H9 (cell line): ENCODE measurements around the gene RAB40C. TPM values are rescaled to one million over a fixed set of nuclear protein-coding genes. Genes with fewer than 3 reads are reported as not detected.

Source experiments
- DNase-seq: peaks from one replicate; pipeline ENCODE4 v3.0.0-alpha.2; 2017
- H2AFZ ChIP-seq: one replicate; pipeline ENCODE4 v1.6.1; 2013; ENCODE audit warnings: mild to moderate bottlenecking, low read length, control low read depth, moderate library complexity
- H2AK5ac ChIP-seq: 2 replicates; pipeline ENCODE4 v1.6.1; 2013; ENCODE audit warnings: low read length, control low read depth, mixed read lengths; ENCODE audit not compliant: insufficient read length
- H2BK120ac ChIP-seq: one replicate; pipeline ENCODE4 v1.6.1; 2013; ENCODE audit warnings: low read depth, mild to moderate bottlenecking, low read length, control low read depth, inconsistent platforms; ENCODE audit not compliant: poor library complexity, severe bottlenecking
- H2BK12ac ChIP-seq: 2 replicates; pipeline ENCODE4 v1.6.1; 2013; ENCODE audit warnings: low read length, control low read depth, mixed read lengths, low read depth; ENCODE audit not compliant: insufficient read length
- H2BK15ac ChIP-seq: 2 replicates; pipeline ENCODE4 v1.6.1; 2013; ENCODE audit warnings: low read depth, low read length, control low read depth
- H2BK20ac ChIP-seq: one replicate; pipeline ENCODE4 v1.6.1; 2013; ENCODE audit warnings: low read depth, mild to moderate bottlenecking, low read length, control low read depth, inconsistent platforms; ENCODE audit not compliant: poor library complexity, severe bottlenecking
- H2BK5ac ChIP-seq: 2 replicates; pipeline ENCODE4 v1.6.1; 2013; ENCODE audit warnings: low read length, control low read depth, mixed read lengths; ENCODE audit not compliant: insufficient read length
- H3K14ac ChIP-seq: 2 replicates; pipeline ENCODE4 v1.6.1; 2013; ENCODE audit warnings: low read length, control low read depth; ENCODE audit not compliant: insufficient read depth
- H3K18ac ChIP-seq: 2 replicates; pipeline ENCODE4 v1.6.1; 2013; ENCODE audit warnings: low read depth, mild to moderate bottlenecking, mixed read lengths, low read length, control low read depth; ENCODE audit not compliant: insufficient read length
- H3K23ac ChIP-seq: 2 replicates; pipeline ENCODE4 v1.6.1; 2013; ENCODE audit warnings: low read length, control low read depth, mixed read lengths, low read depth; ENCODE audit not compliant: insufficient read length
- H3K23me2 ChIP-seq: 2 replicates; pipeline ENCODE4 v1.6.1; 2013; ENCODE audit warnings: low read depth, mild to moderate bottlenecking, mixed read lengths, low read length, control low read depth; ENCODE audit not compliant: insufficient read length, poor library complexity, severe bottlenecking
- H3K27ac ChIP-seq: 2 replicates; pipeline ENCODE4 v1.5.1; 2013; ENCODE audit warnings: low read length, control low read depth, mixed read lengths, low read depth; ENCODE audit not compliant: insufficient read length
- H3K27me3 ChIP-seq: 2 replicates; pipeline ENCODE4 v1.6.1; 2013; ENCODE audit warnings: low read length, control low read depth, inconsistent platforms; ENCODE audit not compliant: insufficient read depth
- H3K4ac ChIP-seq: 2 replicates; pipeline ENCODE4 v1.6.1; 2013; ENCODE audit warnings: low read depth, mild to moderate bottlenecking, control low read depth, inconsistent platforms, low read length, moderate library complexity
- H3K4me1 ChIP-seq: 2 replicates; pipeline ENCODE4 v1.6.1; 2013; ENCODE audit warnings: low read length, control low read depth, inconsistent platforms; ENCODE audit not compliant: insufficient read depth
- H3K4me2 ChIP-seq: 2 replicates; pipeline ENCODE4 v1.6.1; 2013; ENCODE audit warnings: low read length, control low read depth, mixed read lengths; ENCODE audit not compliant: insufficient read length, insufficient read depth
- H3K56ac ChIP-seq: 2 replicates; pipeline ENCODE4 v1.6.1; 2013; ENCODE audit warnings: low read depth, mild to moderate bottlenecking, mixed read lengths, low read length, control low read depth; ENCODE audit not compliant: insufficient read length
- H3K79me1 ChIP-seq: 2 replicates; pipeline ENCODE4 v1.6.1; 2013; ENCODE audit warnings: low read depth, mild to moderate bottlenecking, moderate library complexity, low read length, control low read depth, inconsistent platforms; ENCODE audit not compliant: insufficient read depth, poor library complexity, severe bottlenecking
- H3K79me2 ChIP-seq: 2 replicates; pipeline ENCODE4 v1.6.1; 2013; ENCODE audit warnings: low read length, control low read depth, inconsistent platforms; ENCODE audit not compliant: insufficient read depth
- H3K9ac ChIP-seq: 2 replicates; pipeline ENCODE4 v1.6.1; 2013; ENCODE audit warnings: low read length, control low read depth, mixed read lengths; ENCODE audit not compliant: insufficient read length; ENCODE audit errors: extremely low read depth
- H3K9me3 ChIP-seq: one replicate; pipeline ENCODE4 v1.6.1; 2013; ENCODE audit warnings: low read depth, low read length, inconsistent platforms; ENCODE audit not compliant: control insufficient read depth
- H3T11ph ChIP-seq: one replicate; pipeline ENCODE4 v1.6.1; 2013; ENCODE audit warnings: mild to moderate bottlenecking, low read length, control low read depth, inconsistent platforms
- H4K20me1 ChIP-seq: one replicate; pipeline ENCODE4 v1.6.1; 2013; ENCODE audit not compliant: control insufficient read depth, insufficient read length, insufficient read depth
- H4K5ac ChIP-seq: 2 replicates; pipeline ENCODE4 v1.6.1; 2013; ENCODE audit warnings: low read depth, mild to moderate bottlenecking, mixed read lengths, low read length, control low read depth; ENCODE audit not compliant: insufficient read length
- H4K8ac ChIP-seq: replicated peaks from 2 replicates; pipeline ENCODE4 v1.6.1; 2013; ENCODE audit warnings: low read length, control low read depth, mixed read lengths, low read depth; ENCODE audit not compliant: insufficient read length
- H4K91ac ChIP-seq: 2 replicates; pipeline ENCODE4 v1.6.1; 2013; ENCODE audit warnings: low read depth, mild to moderate bottlenecking, moderate library complexity, mixed read lengths, low read length, control low read depth; ENCODE audit not compliant: insufficient read length
- H3K27ac Mint-ChIP-seq, 3 experiments: 2 replicates in 2 of 3; 3 replicates in 1 of 3; pipeline ENCODE4 v1.8.0; 2020 to 2021; ENCODE audit warnings: mixed read lengths in 3 of 3, mild to moderate bottlenecking in 1 of 3, moderate library complexity in 1 of 3
- H3K27me3 Mint-ChIP-seq: 2 replicates; pipeline ENCODE4 v1.8.0; 2021; ENCODE audit warnings: low read depth, mild to moderate bottlenecking, moderate library complexity, mixed read lengths
- H3K36me3 Mint-ChIP-seq, 3 experiments: 2 replicates in 2 of 3; 3 replicates in 1 of 3; pipeline ENCODE4 v1.8.0; 2020 to 2021; ENCODE audit warnings: low read depth in 3 of 3, mixed read lengths in 3 of 3; ENCODE audit not compliant: insufficient read depth in 1 of 3
- H3K4me1 Mint-ChIP-seq, 2 experiments: 2 replicates each; pipeline ENCODE4 v1.8.0; 2020; ENCODE audit warnings: mixed read lengths in 2 of 2
- H3K4me3 Mint-ChIP-seq, 2 experiments: 2 replicates in 1 of 2; 3 replicates in 1 of 2; pipeline ENCODE4 v1.8.0; 2020 to 2021; ENCODE audit warnings: mild to moderate bottlenecking in 2 of 2, mixed read lengths in 2 of 2, moderate library complexity in 1 of 2
- H3K9me3 Mint-ChIP-seq, 2 experiments: 2 replicates in 1 of 2; 3 replicates in 1 of 2; pipeline ENCODE4 v1.8.0; 2020; ENCODE audit warnings: mild to moderate bottlenecking in 2 of 2, mixed read lengths in 2 of 2, moderate library complexity in 1 of 2
- CTCF ChIP-seq: fragments of 200-600 bp; sonication (generic); conservative IDR thresholded peaks from 3 replicates; pipeline ENCODE4 v1.8.0; 2021; ENCODE audit warnings: antibody characterized with exemption, mild to moderate bottlenecking
- WGBS: extraction: QIAGEN DNeasy Blood & Tissue Kit; methylation state at CpG from one replicate; pipeline ENCODE4 v1.1.7; 2013; ENCODE audit warnings: missing lambda C conversion rate, low lambda C conversion rate, mixed read lengths; ENCODE audit not compliant: insufficient read length; ENCODE audit errors: extremely low coverage; 5-methylcytosine and 5-hydroxymethylcytosine counted together
- total RNA-seq: library from RNA; stranded (reverse); gene quantifications from 2 replicates; pipeline ENCODE4 v1.2.1, GENCODE V29; 2021

Gene RAB40C
- total RNA-seq, 1 experiment from 2014 or later = 19.1 TPM

GRCh38 chr16:578870-579405 lies 10.9 kb upstream of the RAB40C start:
- no peaks in the 10 kb centered on the region for H3K9me3 ChIP-seq
- peak; percentile 85 for DNase-seq
- no CpG with 5 or more reads among the region's 34 CpGs for WGBS

More at GRCh38 chr16:578870-579405, 10.9 kb upstream of the RAB40C start:
- no peak overlapping the region for H2BK12ac ChIP-seq
- no peak overlapping the region for H3K9ac ChIP-seq
- H3K4me1 ChIP-seq = no peaks in the 10 kb centered on the region; the same call in 1 of the 2 replicates
- H4K20me1 ChIP-seq = no peaks in the 10 kb centered on the region
- H2AFZ ChIP-seq = no peak overlapping the region
- H2BK20ac ChIP-seq = no peak overlapping the region
- H3K27me3 Mint-ChIP-seq = peaks cover 2% of the 10 kb centered on the region; the same call in 1 of the 2 replicates
- H3K9me3 Mint-ChIP-seq = no peaks in the 10 kb centered on the region
- no peak overlapping the region for H3K56ac ChIP-seq
- H4K91ac ChIP-seq = no peak overlapping the region
- H3K79me1 ChIP-seq = no peaks in the 10 kb centered on the region
- H3K23me2 ChIP-seq = no peaks in the 10 kb centered on the region
- H3K4me1 Mint-ChIP-seq = peaks cover 3 to 10% of the 10 kb centered on the region in 2 experiments
- no peak overlapping the region for H2BK120ac ChIP-seq
- no peak overlapping the region for H3K14ac ChIP-seq
- no peak overlapping the region for H2BK5ac ChIP-seq
- peak overlapping the region; percentile 27 to 46; a peak in 1 of 5 replicates for H3K4me3 Mint-ChIP-seq
- no peak overlapping the region for H3K27ac ChIP-seq
- no peak overlapping the region for H4K5ac ChIP-seq
- no peak overlapping the region for H4K8ac ChIP-seq
- peaks cover 0 to 4% (median 2%) of the 10 kb centered on the region in 3 experiments; a peak in 2 of 7 replicates for H3K36me3 Mint-ChIP-seq
- no peak overlapping the region for H3K18ac ChIP-seq
- no peaks in the 10 kb centered on the region for H3K27me3 ChIP-seq
- no peak overlapping the region for H3T11ph ChIP-seq
- H3K27ac Mint-ChIP-seq = no peak overlapping the region
- no peak overlapping the region for H3K4ac ChIP-seq
- no peak overlapping the region for H2AK5ac ChIP-seq
- H3K4me2 ChIP-seq = peak overlapping the region; percentile 19
- H3K79me2 ChIP-seq = no peaks in the 10 kb centered on the region
- no peak overlapping the region for H3K23ac ChIP-seq
- H2BK15ac ChIP-seq = no peak overlapping the region
- peak; percentile 94 for TF ChIP-seq CTCF
